ENCODE data around the gene TIMM29.
"Not testable (repeated sequence)": the region's sequence is repeated elsewhere in the genome, so short reads cannot be mapped to it uniquely, and the experiment has no call there.

TIMM29 gene

DNA sequence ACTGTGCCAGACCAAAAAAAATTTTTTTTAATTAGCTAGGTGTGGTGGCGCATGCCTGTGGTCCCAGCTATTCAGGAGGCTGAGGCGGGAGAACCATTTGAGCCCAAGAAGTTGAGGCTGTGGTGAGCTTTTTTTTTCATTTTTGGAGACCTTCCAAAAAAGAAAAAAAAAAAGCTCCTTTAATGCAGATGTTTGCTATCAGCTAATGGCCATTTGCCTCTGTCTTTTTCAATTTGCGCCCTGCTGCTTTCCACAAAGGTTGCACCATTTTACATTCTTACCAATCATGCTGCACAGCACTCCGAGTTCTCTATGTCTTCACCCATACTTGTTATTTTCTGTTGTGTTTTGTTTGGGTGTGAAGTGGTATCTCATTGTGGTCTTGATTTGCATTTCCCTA lies 16.7 kb downstream of the TIMM29 start:
- no peak for FAIRE-seq

DNA sequence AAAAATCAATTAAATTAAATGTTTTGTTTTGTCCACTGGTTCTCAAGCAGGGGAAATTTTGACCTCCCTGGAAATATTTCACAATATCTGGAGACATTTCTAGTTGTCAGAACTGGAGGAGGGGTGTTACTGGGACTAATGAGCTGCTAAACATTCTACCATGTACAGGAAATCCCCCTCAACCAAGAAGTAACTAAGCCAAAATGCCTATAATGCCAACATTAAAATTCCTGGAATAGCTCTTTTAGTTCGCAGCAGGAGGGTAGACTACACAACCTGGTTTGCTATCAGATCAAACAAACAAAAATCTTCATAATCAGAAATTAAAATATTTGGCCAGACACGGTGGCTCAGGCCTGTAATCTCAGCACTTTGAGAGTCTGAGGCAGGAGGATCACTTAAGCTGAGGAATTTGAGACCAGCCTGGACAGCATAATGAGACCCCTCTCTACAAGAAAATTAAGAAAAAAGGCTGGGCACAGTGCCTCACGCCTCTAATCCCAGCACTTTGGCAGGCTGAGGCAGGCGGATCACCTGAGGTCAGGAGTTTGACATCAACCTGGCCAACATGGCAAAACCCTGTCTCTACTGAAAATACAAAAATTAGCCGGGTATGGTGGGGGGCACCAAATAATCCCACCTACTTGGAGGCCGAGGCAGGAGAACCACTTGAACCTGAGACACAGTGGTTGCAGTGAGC lies 18.5 kb downstream of the TIMM29 start:
- FAIRE-seq, result no peak

DNA sequence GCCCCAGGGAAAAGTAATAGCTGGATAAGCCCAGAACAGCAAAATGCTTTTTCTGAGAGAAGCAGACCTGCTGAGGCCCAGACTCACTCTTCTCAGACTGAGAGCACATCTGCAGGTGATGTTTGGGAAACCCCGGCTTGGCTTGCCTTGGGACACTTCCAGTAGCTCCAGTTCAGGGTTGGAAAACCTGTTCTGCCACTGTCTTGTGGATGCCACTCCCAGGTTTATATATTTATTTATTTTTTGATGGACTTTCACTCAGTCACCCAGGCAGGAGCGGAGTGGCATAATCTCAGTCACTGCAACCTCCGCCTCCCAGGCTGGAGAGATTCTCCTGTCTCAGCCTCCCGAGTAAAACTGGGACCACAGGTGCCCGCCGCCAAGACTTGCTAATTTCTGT lies 24.2 kb downstream of the TIMM29 start:
- FAIRE-seq, result no peak

DNA sequence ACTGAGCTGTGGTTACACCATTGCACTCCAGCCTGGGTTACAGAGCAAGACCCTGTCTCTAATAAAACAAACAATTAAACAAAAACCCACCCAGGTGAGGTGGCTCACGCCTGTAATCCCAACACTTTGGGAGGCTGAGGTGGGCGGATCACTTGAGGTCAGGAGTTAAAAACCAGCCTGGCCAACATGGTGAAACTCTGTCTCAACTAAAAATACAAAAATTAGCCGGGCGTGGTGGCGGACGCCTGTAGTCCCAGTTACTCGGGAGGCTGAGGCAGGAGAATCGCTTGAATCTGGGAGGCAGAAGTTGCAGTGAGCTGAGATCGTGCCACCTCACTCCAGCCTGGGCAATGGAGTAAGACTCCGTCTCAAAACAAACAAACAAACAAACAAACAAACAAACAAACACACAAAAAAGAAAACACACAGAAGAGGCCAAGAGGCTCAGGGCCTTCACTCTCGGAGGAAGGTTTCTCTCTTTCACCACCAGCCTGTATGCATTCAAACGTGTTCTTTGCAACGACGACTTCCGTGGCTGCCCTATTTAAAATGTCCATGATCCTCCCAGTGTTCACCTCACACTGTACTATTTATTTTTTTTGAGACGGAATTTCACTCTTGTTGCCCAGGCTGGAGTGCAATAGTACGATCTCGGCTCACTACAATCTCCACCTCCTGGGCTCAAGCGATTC lies 30.8 kb downstream of the TIMM29 start:
- FAIRE-seq, result not testable (repeated sequence)

DNA sequence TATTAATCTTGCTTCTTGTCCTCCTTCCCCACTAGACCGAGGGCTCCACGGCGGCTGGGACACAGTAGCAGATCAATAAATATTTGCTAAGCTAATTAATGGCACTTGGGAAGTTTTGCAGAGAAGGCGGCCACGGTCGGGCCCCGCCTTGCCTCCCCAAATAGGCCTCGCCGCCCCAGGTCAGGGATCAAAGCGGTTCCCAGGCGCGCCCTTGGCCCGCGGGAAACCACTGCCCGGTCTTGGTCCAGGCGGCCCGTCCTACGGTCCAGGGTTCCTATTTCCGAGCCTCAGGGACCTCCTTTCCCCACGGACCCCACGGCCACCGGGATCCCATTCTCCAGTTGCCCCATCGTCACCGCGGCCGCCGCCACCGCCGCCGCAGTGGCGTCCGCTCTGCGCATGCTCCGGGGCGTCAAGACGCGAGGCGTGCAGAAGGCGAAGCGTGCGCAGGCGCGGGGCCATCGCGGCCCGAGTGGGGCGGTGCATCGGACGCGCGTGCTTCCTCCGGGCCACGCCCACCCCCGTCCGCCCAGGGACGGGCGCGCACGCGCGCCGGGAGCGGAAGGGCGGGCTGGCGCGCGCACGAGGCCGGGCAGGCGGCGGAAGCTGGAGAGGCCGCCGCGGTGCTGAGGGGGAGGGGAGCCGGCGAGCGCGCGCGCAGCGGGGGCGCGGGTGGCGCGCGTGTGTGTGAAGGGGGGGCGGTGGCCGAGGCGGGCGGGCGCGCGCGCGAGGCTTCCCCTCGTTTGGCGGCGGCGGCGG lies 31.9 kb downstream of the TIMM29 start, which contains the start of gene SMARCA4:
SMARCA4 (plus strand) TSS at position 717 of the 759 bp plus-strand sequence. CDS start 23,122 bp downstream, outside the sequence.
- FAIRE-seq, result no peak

DNA sequence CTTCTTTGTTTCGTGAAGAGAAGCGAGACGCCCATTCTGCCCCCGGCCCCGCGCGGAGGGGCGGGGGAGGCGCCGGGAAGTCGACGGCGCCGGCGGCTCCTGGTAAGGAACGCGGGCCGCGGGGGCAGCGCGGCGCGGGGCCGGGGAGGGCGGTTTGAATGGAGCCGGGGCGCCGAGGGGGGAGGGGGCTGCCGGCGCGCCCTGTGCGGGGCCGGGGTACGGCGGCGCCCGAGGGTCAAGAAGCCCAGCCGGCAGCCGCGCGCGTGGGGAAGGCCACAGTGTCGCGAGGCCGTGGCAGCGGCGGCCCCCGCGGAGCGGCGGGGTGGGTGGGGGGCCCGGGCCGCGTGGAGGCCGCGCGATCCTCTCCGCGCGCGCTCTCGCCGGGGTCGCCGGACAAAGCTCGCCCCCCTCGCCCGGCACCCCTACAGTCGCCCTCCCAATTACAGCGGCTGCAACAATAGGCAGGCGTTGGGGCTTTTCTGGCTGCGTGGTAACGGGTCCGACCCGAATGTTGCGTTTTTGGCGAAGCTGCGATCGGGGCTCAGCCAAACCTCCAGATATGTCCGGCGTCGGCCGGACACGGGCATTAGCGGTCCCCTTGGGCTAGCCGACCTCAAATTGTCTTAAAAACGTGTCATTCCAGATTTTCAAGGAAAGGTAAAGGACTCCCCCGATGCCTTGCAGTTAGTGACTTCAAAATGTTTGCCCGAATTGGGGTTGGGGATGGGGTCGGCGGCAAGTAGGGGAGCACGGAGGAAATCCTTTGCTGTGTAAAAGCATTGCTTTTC lies 32.7 kb downstream of the TIMM29 start:
- no peak for FAIRE-seq

DNA sequence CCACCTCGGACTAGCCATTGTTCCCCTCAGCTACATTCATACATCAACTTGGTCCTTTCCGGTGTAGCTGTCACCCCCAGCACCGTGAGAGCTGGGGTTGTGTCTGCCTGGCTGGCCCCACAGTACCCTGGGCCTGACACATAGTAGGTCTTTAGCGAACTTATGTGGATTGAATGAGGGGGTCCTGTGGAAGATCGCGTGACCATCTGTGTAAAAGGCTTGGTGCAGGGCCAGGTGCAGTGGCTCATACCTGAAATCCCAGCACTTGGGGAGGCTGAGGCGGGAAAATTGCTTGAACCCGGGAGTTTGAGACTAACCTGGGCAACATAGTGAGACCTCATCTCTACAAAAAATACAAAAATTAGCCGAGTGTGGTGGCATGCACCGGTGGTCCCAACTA lies 34.3 kb downstream of the TIMM29 start:
- FAIRE-seq, result no peak

DNA sequence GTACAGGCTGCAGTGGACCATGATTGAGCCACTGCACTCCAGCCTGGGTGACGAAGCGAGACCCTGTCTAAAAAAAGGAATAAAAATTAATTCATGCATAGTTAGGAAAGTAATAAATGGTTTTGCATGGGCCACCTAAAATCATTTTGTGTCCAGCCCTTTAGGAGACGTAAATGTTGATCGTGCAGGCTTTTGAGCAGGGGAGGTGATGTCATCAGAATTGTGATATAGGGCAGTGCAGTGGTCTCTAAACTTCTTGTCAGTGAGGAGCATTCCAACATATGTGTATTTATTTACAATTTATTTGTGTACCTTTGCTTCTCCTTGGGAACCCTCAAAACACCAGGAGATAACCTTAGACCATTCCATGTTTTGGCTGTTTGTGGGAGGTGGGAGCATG lies 35.3 kb downstream of the TIMM29 start:
- FAIRE-seq, result no peak

DNA sequence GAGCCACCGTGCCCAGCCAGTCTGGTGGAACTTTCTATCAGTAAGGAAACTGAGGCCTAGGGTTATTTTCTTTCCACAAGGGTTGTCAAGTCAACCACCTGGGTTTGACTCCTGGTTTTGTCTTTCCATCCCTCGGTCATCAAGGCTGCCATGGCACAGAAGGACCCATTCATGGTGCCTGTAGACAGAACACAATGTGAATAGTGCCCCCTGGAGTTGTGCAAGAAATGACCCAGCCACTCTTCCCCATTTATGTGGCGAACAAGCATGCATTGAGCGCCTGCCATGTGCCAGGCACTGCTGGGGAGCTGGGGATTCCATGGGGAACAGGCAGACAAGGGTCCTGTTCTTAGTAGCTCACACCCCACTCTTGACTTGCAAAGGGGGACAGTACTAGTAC lies 36.3 kb downstream of the TIMM29 start:
- FAIRE-seq, result no peak

DNA sequence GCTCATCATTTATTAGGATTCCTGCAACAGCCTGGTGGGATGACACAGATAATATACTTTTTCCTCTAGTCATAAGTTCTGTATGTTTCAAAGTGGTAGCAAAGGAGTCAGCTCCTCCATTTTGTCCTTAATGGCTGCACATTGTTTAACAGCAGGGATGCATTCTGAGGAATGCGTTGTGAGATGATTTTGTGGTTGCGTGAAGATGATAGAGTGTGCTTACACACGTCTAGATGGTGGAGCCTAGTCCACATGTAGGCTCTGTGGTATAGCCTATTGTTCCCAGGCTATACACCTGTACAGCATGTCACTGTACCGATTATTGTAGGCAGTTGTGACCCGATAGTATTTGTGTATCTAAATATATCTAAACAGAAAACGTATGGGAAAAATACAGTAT lies 36.8 kb downstream of the TIMM29 start:
- FAIRE-seq, result no peak

DNA sequence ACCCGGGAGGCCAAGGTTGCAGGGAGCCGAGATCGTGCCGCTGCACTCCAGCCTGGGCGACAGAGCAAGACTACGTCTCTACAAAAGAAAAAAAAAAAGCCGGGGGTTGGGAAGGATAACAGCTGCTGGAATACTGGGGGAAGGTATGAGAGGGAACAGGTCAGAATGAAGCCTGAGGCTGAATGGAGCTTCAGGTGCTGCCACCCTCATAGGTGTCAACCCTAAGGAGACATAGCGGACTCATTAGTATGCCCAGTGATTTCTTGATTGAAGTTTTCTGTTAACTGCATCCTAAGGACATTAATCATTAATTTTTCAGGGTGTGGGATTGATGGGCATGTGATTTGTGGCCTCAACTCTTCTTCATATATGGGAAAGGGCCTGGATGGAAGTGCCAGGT lies 38.2 kb downstream of the TIMM29 start:
- FAIRE-seq, result no peak

DNA sequence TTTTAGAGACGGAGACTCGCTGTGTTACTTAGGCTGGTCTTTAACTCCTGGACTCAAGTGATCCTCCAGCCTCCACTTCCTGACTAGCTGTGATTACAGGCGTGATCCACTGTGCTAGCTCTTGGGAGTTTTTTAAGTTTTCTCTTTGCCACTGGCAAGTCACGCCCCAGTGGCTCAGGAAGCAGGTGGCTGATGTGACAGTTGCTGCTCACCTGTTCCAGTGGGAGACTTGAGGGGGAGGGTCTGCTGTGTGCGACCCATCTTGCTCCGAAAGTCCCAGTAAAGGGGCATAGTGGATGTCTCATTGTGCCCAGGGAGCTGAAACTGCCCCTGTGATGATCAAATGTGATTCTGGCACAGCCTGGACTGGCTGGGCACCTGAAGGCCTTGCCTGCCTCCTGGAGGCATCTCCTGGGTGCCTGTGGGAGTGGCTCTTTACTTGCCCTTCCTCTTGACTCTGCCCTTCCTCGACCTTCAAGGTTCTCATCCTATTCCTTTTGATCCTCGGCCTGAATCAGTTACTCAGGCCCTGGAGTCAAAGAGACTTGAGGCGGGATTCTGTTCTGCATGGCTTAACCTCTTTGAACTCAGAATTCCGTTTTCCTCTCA lies 40.0 kb downstream of the TIMM29 start:
- no peak for FAIRE-seq

DNA sequence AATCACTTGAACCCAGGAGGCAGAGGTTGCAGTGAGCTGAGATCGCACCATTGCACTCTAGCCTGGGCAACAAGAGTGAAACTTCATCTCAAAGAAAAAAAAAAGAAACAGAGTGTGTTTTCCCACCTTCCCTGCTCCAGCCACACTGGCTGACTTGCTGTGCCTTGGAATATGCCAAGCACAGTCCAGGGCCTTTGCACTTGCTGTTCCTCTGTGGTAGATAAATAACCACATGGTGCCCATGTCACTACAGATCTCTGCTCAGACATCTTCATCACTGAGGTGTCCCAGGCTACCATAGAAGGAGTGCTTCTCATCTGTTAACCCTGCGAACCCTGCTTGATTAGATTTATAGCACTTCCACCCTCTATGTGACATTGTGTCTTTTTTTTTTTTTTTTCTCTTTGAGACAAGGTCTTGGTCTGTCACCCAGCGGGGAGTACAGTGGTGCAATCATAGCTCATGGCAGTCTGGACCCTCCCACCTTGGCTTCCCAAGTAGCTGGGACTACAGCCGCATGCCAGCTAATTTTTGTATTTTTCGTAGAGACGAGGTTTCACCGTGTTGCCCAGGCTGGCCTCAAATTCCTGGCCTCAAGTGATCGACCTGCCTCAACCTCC lies 42.6 kb downstream of the TIMM29 start:
- FAIRE-seq, result no peak

DNA sequence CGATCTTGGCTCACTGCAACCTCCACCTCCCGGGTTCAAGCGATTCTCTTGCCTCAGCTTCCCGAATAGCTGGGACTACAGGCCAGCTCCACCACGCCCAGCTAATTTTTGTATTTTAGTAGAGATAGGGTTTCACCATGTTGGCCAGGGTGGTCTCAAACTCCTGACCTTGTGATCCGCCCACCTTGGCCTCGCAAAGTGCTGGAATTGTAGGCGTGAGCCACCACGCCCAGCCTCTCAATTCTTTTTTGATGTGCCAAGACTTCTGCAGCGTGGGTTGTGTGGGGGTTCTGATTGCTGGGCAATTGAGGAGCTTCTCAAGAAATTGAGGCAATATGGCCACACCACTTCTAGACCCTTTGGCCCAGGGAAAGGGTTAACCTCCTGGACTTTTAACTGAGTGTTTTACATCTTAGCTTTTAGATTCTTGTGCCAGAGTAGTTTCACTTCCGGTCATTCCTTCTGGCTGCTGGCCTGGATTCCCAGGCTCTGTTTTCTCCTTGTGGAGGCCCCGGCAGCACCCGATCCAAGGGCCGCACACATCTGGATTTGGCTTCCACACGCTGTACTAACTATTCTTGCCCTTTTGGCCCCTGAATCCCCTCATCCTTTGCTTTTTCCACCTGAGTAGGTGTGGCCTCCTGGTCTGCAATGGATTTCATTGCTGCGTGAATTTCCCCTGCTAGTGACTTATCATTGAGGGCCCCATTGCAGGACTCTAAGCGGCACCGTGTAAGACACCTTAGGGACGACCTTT lies 46.9 kb downstream of the TIMM29 start:
- FAIRE-seq, result no peak

DNA sequence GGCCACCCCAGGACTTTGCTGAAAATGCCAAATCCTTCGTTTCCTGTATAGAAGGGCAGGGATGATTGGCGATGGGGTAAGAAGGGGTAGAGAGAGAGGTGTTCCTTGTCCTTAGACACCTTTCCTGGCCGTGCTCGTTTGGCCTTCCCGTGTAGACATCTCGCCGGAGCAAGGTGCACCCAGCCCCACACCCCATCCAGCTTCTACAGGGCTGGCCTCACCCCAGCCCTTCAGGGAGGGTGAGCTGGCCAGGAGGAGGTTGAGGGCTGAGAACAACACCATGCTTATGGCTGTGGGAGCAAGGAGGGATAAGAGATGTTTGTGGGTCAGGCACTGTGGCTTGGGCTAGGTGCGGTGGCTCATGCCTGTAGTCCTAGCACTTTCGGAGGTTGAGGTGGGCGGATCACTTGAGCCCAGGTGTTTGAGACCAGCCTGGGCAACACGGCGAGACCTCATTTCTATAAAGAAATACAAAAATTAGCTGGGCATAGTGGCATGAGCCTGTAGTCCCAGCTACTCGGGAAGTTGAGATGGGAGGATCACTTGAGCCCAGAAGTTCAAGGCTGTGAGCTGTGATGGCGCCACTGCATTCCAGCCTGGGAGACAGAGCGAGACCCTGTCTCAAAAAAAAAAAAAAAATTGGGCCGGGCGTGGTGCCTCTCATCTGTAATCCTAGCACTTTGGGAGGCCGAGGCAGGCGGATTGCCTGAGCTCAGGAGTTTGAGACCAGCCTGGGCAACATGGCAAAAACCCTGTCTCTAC lies 47.7 kb downstream of the TIMM29 start:
- no peak for FAIRE-seq

DNA sequence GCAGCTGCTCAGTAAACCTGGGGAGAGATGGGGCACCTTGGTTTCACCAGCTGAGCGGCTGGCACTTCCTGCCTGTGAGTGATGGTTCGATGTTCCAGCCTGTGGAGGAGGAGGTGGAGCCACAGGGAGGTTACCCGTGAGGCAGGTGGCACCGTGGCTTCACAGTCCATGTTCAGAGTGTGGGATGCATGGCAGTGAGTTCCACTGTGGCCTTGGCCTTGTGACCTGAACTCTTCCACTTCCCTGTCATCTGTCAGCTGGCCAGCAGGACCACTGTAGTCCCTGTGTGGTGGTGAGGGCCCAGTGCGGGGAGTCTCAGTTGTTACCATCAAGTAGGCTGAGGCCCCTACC lies 49.1 kb downstream of the TIMM29 start:
- FAIRE-seq, result no peak

Data from endometrium (tissue), 2 donors.